Mesothelial cell of epicardium (in vitro differentiated cells): Measurements from ENCODE around the gene UBE2G1. TPM values are rescaled to one million over a fixed set of nuclear protein-coding genes. Genes with fewer than 3 reads are reported as not detected.
A peak's percentile ranks its signal among the peaks of the same experiment; 100 is the strongest.
"Not testable (repeated sequence)": the region's sequence is repeated elsewhere in the genome, so short reads cannot be mapped to it uniquely, and the experiment has no call there.

ENCODE experiments used
- DNase-seq, 2 experiments: peaks; one replicate each; pipeline ENCODE4 v3.0.0; 2021; ENCODE audit warnings: low spot score in 2 of 2; ENCODE audit not compliant: unreplicated experiment in 2 of 2
- H3K27ac Mint-ChIP-seq: 2 replicates; pipeline ENCODE4 v1.8.0; 2021; ENCODE audit warnings: mixed read lengths
- H3K27me3 Mint-ChIP-seq: 2 replicates; pipeline ENCODE4 v1.8.0; 2021; ENCODE audit warnings: low read depth, mixed read lengths
- H3K36me3 Mint-ChIP-seq: 2 replicates; pipeline ENCODE4 v1.8.0; 2021; ENCODE audit warnings: mixed read lengths
- H3K4me1 Mint-ChIP-seq: 2 replicates; pipeline ENCODE4 v1.8.0; 2021; ENCODE audit warnings: mixed read lengths
- H3K4me3 Mint-ChIP-seq: 2 replicates; pipeline ENCODE4 v1.8.0; 2021; ENCODE audit warnings: mild to moderate bottlenecking, moderate library complexity, mixed read lengths
- H3K9me3 Mint-ChIP-seq: 2 replicates; pipeline ENCODE4 v1.8.0; 2021; ENCODE audit warnings: mixed read lengths
- total RNA-seq: library from RNA; stranded (reverse); gene quantifications from 3 replicates; pipeline ENCODE4 v1.2.1, GENCODE V29; 2021
- TF ChIP-seq, protein P1 (sequence below): fragments of 200-600 bp; sonication (generic); IDR thresholded peaks from one replicate; pipeline ENCODE4 v1.5.0; 2021; ENCODE audit warnings: antibody characterized with exemption; ENCODE audit not compliant: unreplicated experiment

UBE2G1 gene
- total RNA-seq, 1 donor from 2014 or later = 86.9 TPM

DNA sequence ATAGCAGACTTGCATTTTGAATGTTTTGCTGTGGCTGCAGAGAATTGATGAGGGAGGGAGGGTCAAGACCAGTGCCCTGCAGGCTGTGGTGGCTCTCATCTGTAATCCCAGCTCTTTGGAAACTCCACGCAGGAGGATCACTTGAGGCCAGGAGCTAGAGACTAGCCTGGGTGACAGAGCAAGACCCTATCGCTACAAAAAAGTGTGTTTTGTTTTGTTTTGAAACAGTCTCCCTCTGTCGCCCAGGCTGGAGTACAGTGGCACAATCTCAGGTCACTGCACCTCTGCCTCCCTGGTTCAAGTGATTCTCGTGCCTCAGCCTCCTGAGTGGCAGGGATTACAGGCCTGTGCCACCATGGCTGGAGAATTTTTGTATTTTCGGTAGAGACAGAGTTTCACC, 1.9 kb upstream of the UBE2G1 start:
- TF ChIP-seq, protein P1, sequence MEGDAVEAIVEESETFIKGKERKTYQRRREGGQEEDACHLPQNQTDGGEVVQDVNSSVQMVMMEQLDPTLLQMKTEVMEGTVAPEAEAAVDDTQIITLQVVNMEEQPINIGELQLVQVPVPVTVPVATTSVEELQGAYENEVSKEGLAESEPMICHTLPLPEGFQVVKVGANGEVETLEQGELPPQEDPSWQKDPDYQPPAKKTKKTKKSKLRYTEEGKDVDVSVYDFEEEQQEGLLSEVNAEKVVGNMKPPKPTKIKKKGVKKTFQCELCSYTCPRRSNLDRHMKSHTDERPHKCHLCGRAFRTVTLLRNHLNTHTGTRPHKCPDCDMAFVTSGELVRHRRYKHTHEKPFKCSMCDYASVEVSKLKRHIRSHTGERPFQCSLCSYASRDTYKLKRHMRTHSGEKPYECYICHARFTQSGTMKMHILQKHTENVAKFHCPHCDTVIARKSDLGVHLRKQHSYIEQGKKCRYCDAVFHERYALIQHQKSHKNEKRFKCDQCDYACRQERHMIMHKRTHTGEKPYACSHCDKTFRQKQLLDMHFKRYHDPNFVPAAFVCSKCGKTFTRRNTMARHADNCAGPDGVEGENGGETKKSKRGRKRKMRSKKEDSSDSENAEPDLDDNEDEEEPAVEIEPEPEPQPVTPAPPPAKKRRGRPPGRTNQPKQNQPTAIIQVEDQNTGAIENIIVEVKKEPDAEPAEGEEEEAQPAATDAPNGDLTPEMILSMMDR = no peak
- H3K36me3 Mint-ChIP-seq = no peaks in the 10 kb centered on the region
- no peaks in the 10 kb centered on the region for H3K27me3 Mint-ChIP-seq
- H3K4me1 Mint-ChIP-seq = peaks cover 12% of the 10 kb centered on the region
- peak overlapping the region; percentile 21 for H3K27ac Mint-ChIP-seq
- no peaks in the 10 kb centered on the region for H3K9me3 Mint-ChIP-seq
- DNase-seq = no peak
- H3K4me3 Mint-ChIP-seq = no peak overlapping the region

DNA sequence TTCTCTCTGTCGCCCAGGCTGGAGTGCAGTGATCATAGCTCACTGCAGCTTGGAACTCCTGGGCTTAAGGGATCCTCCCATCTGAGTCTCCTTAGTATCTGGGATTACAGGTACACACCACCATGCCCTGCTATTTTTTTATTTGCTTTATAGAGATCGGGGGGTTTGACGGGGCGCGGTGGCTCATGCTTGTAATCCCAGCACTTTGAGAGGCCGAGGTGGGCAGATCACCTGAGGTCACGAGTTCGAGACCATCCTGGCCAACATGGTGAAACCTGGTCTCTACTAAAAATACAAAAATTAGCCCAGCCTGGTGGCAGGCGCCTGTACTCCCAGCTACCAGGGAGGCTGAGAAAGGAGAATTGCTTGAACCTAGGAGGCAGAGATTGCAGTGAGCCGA, 702 bp upstream of the UBE2G1 start:
- not testable (repeated sequence) for H3K27me3 Mint-ChIP-seq, DNase-seq, H3K36me3 Mint-ChIP-seq, H3K9me3 Mint-ChIP-seq
- H3K4me1 Mint-ChIP-seq = peaks cover 14% of the 10 kb centered on the region
- H3K4me3 Mint-ChIP-seq = peak overlapping the region; percentile 75
- H3K27ac Mint-ChIP-seq = peak overlapping the region; percentile 99

DNA sequence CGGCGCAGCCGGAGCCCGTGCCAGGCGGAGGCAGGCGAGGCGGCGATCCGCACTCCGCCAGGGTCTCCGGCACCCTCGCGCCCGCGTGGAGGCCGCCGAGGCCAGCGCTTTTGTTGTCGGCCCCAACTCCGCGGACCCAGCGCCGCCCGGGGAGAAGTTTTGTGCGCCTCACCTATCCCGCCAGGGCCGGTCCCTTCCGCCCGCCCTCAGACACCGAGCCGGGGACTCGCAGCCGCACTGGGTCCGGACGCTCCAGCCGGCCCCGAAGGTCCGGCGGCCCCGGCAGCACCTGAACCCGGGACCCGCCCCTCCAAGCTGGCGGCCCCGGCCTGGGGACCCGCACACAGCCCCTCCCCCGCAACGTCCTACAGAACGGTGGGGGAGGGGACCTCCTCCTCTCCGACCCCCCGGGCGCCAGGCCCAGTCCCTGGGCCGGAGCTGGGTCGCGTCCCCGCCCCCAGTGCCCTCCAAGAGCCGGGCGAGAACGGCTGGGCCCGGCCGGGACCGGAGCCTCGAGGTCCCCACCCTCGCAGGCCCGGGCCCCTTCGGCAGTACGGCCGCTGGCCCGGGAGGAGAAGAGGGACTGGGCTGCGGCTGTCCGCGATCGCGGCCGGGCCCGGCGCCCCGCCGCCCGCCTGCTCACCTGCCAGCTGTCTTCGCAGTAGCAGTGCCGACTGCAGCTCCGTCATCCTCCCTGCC, 698 bp downstream of the UBE2G1 start:
- no peak overlapping the region for H3K27ac Mint-ChIP-seq
- H3K4me3 Mint-ChIP-seq = peak overlapping the region; percentile 46
- H3K36me3 Mint-ChIP-seq = no peaks in the 10 kb centered on the region
- H3K9me3 Mint-ChIP-seq = no peaks in the 10 kb centered on the region
- no peaks in the 10 kb centered on the region for H3K27me3 Mint-ChIP-seq
- DNase-seq = peak; percentile 41 to 72
- peaks cover 17% of the 10 kb centered on the region for H3K4me1 Mint-ChIP-seq
- TF ChIP-seq, protein P1 = no peak

DNA sequence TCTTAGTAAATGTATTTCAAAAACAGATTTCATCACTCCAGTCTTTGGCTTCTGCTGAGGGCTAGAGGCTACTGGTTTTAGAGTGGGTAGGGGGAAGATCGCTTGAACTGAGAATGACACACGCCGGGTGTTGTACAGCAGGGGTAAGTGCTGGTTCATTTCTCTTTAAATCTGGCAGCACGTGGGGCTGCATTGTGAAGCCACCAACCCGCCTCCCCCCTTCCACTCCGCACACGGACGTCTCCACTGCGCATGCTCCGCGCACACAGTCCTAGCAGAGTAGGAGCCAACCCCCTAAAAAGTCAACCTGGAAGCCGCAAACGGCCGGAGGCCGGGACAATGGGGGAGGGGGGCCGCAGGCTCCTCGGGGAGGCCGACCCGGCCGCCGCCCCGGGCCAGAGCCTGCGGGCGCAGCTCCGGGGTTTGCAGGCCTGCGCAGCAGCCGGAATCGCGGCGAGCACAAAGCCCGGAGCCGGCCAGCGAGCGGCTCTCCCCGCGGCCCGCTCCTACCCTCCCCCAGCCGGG, 1.3 kb downstream of the UBE2G1 start:
- Mint-ChIP-seq H3K27me3 (no peaks in the 10 kb centered on the region), H3K4me1 (peaks cover 17% of the 10 kb centered on the region), H3K36me3 (no peaks in the 10 kb centered on the region), H3K9me3 (no peaks in the 10 kb centered on the region), H3K4me3 (peak overlapping the region; percentile 94), H3K27ac (peak overlapping the region; percentile 91)
- peak; percentile 75 to 83 for DNase-seq
- TF ChIP-seq, protein P1 = no peak

DNA sequence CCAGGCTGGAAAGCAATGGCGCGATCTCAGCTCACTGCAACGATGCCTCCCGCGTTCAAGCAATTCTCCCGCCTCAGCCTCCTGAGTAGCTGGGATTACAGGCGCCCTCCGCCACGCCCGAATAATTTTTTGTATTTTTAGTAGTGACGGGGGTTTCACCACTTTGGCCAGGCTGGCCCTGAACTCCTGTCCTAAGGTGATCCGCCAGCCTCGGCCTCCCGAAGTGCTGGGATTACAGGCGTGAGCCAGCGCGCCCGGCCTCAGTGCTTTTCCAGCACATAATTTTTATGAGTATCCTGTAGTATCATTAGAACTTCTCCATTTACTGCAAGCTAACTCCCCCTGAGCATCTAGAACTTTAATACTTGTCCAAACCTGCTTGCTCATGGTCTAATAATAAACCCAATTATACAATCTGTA, 1.8 kb downstream of the UBE2G1 start:
- no peak for DNase-seq
- Mint-ChIP-seq H3K4me1 (peaks cover 17% of the 10 kb centered on the region), H3K27me3 (no peaks in the 10 kb centered on the region), H3K36me3 (no peaks in the 10 kb centered on the region), H3K4me3 (peak overlapping the region; percentile 94), H3K27ac (peak overlapping the region; percentile 91), H3K9me3 (no peaks in the 10 kb centered on the region)
- TF ChIP-seq, protein P1 = no peak

DNA sequence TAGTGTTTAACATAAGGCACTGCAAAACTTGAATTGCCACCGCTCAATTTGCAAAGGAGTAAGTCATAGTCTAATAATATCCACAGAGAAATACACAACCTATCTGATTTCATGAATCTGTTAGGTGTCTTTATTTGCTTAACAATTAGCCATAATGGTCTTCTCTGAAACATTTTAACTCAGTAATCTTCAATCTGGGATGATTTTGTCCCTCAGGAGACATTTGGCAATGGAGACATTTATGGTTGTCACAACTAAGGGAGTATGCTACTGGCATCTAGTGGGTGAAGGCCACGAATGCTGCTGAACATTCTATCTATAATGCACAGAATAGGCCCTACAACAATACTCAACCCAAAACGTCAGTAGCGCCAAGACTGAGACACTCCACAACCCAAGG, 4.3 kb downstream of the UBE2G1 start:
- H3K4me1 Mint-ChIP-seq = peaks cover 19% of the 10 kb centered on the region
- no peak overlapping the region for H3K4me3 Mint-ChIP-seq
- DNase-seq = no peak
- no peaks in the 10 kb centered on the region for H3K9me3 Mint-ChIP-seq
- H3K27me3 Mint-ChIP-seq = no peaks in the 10 kb centered on the region
- no peaks in the 10 kb centered on the region for H3K36me3 Mint-ChIP-seq
- H3K27ac Mint-ChIP-seq = peak overlapping the region; percentile 47
- TF ChIP-seq, protein P1 = no peak
